ENCODE data around the gene C11orf54. TPM values are rescaled to one million over a fixed set of nuclear protein-coding genes. Genes with fewer than 3 reads are reported as not detected.

C11orf54 gene
- polyA plus RNA-seq, 1 donor (not counting 4 experiments of a cell fraction or from before 2014, with no cell fraction given): 11.9 TPM

- H3K79me2 ChIP-seq (ENCODE audit: control insufficient read depth, insufficient read depth, low read length): no peaks in the 10 kb centered on the region
- no peaks in the 10 kb centered on the region for H3K36me3 ChIP-seq (ENCODE audit: control insufficient read depth in 2 of 2, extremely low read depth in 1 of 2, insufficient read depth in 2 of 2, low read length in 2 of 2)
- DNase-seq (ENCODE audit: low read depth, low spot score): no peak
Measured at GRCh38 chr11:93756748-93757147, 15.3 kb downstream of the C11orf54 start.

GRCh38 chr11:93757301-93757700 is 15.8 kb downstream of the C11orf54 start:
- Histone ChIP-seq H3K9ac (ENCODE audit: control insufficient read depth, extremely low read depth, insufficient read depth, low read length) (no peak overlapping the region), H3K27ac (ENCODE audit: control insufficient read depth, insufficient read depth, low read length) (no peak overlapping the region), H3K4me2 (ENCODE audit: control insufficient read depth, extremely low read depth, insufficient read depth, low read depth, low read length) (no peak overlapping the region), H3K4me1 (ENCODE audit: control insufficient read depth, extremely low read depth, insufficient read depth, low read length) (no peaks in the 10 kb centered on the region), H3K79me2 (ENCODE audit: control insufficient read depth, insufficient read depth, low read length) (no peaks in the 10 kb centered on the region), H3K9me3 (ENCODE audit: control insufficient read depth, low read depth, low read length) (no peaks in the 10 kb centered on the region), H2AFZ (ENCODE audit: control insufficient read depth, low read length) (no peak overlapping the region), H3K9me1 (ENCODE audit: control insufficient read depth, extremely low read depth, insufficient read depth, low read length) (no peaks in the 10 kb centered on the region), H3K4me3 (ENCODE audit: control insufficient read depth in 2 of 3, extremely low read depth in 1 of 3, insufficient read depth in 2 of 3, low read depth in 1 of 3, low read length in 3 of 3) (no peak overlapping the region), H3K36me3 (ENCODE audit: control insufficient read depth in 2 of 2, extremely low read depth in 1 of 2, insufficient read depth in 2 of 2, low read length in 2 of 2) (no peaks in the 10 kb centered on the region), H3K27me3 (ENCODE audit: control insufficient read depth, extremely low read depth, insufficient read depth, low read length) (no peaks in the 10 kb centered on the region), H4K20me1 (ENCODE audit: control insufficient read depth, extremely low read depth, insufficient read depth, low read length) (no peaks in the 10 kb centered on the region)
- dilution Hi-C loops (cut with MboI; ENCODE audit: extremely low pct_ligation_motif_present, low sequenced_read_pairs): no loop called here
- no peak for TF ChIP-seq EZH2 (IDR thresholded peaks at IDR 0.05; ENCODE audit: low read length)
- DNase-seq (ENCODE audit: low read depth, low spot score) (no peak), FAIRE-seq (no peak)

More at GRCh38 chr11:93756748-93757147, 15.3 kb downstream of the C11orf54 start:
- Histone ChIP-seq H3K9ac (ENCODE audit: control insufficient read depth, extremely low read depth, insufficient read depth, low read length) (no peak overlapping the region), H3K9me3 (ENCODE audit: control insufficient read depth, low read depth, low read length) (no peaks in the 10 kb centered on the region), H3K4me1 (ENCODE audit: control insufficient read depth, extremely low read depth, insufficient read depth, low read length) (no peaks in the 10 kb centered on the region), H4K20me1 (ENCODE audit: control insufficient read depth, extremely low read depth, insufficient read depth, low read length) (no peaks in the 10 kb centered on the region), H3K4me3 (ENCODE audit: control insufficient read depth in 2 of 3, extremely low read depth in 1 of 3, insufficient read depth in 2 of 3, low read depth in 1 of 3, low read length in 3 of 3) (no peak overlapping the region), H3K27ac (ENCODE audit: control insufficient read depth, insufficient read depth, low read length) (no peak overlapping the region), H3K9me1 (ENCODE audit: control insufficient read depth, extremely low read depth, insufficient read depth, low read length) (no peaks in the 10 kb centered on the region), H2AFZ (ENCODE audit: control insufficient read depth, low read length) (no peak overlapping the region), H3K4me2 (ENCODE audit: control insufficient read depth, extremely low read depth, insufficient read depth, low read depth, low read length) (no peak overlapping the region), H3K27me3 (ENCODE audit: control insufficient read depth, extremely low read depth, insufficient read depth, low read length) (no peaks in the 10 kb centered on the region)
- FAIRE-seq: no peak
- TF ChIP-seq CTCF (optimal IDR thresholded peaks at IDR 0.05 in 1 of 3, IDR thresholded peaks at IDR 0.05 in 1 of 3, conservative IDR thresholded peaks at IDR 0.05 in 1 of 3; ENCODE audit: extremely low read depth in 1 of 3, insufficient read depth in 2 of 3, low read length in 3 of 3): no peak
- TF ChIP-seq EZH2 (IDR thresholded peaks at IDR 0.05; ENCODE audit: low read length): no peak
- dilution Hi-C loops (cut with MboI; ENCODE audit: extremely low pct_ligation_motif_present, low sequenced_read_pairs): no loop called here

Data from keratinocyte (primary cell).